ENCODE measurements around the gene CASS4.
"Not testable (repeated sequence)": the region's sequence is repeated elsewhere in the genome, so short reads cannot be mapped to it uniquely, and the experiment has no call there.

Gene CASS4

GRCh38 chr20:56392881-56393482 lies 19.1 kb upstream of the CASS4 start:
- no peak for DNase-seq

- DNase-seq, result no peak
Measured at GRCh38 chr20:56393653-56394052, 18.4 kb upstream of the CASS4 start.

- no peak for DNase-seq
Measured at GRCh38 chr20:56395166-56395565, 16.9 kb upstream of the CASS4 start.

- DNase-seq, result peak; percentile 73
Measured at GRCh38 chr20:56400001-56400640, 11.9 kb upstream of the CASS4 start.

GRCh38 chr20:56403465-56403864 lies 8.6 kb upstream of the CASS4 start:
- DNase-seq, result no peak

GRCh38 chr20:56405356-56405755 lies 6.7 kb upstream of the CASS4 start:
- DNase-seq, result not testable (repeated sequence)

GRCh38 chr20:56406910-56407309 lies 5.2 kb upstream of the CASS4 start:
- no peak for DNase-seq

GRCh38 chr20:56409521-56409920 lies 2.5 kb upstream of the CASS4 start:
- DNase-seq, result no peak

- no peak for DNase-seq
Measured at GRCh38 chr20:56409956-56410355, 2.1 kb upstream of the CASS4 start.

- DNase-seq, result not testable (repeated sequence)
Measured at GRCh38 chr20:56411287-56411686, 773 bp upstream of the CASS4 start.

GRCh38 chr20:56412473-56412790 lies 372 bp downstream of the CASS4 start:
- no peak for DNase-seq

- no peak for DNase-seq
Measured at GRCh38 chr20:56412949-56413348, 889 bp downstream of the CASS4 start.

- DNase-seq, result peak; percentile 84
Measured at GRCh38 chr20:56414842-56415765, 3.0 kb downstream of the CASS4 start.

- DNase-seq, result no peak
Measured at GRCh38 chr20:56417402-56417801, 5.3 kb downstream of the CASS4 start.

GRCh38 chr20:56417911-56418310 lies 5.9 kb downstream of the CASS4 start:
- DNase-seq, result peak; percentile 73

- DNase-seq, result peak; percentile 23
Measured at GRCh38 chr20:56418385-56418861, 6.4 kb downstream of the CASS4 start.

- DNase-seq, result no peak
Measured at GRCh38 chr20:56420028-56420427, 8.0 kb downstream of the CASS4 start.

- no peak for DNase-seq
Measured at GRCh38 chr20:56420940-56421688, 9.1 kb downstream of the CASS4 start.

GRCh38 chr20:56422076-56422823 lies 10.2 kb downstream of the CASS4 start:
- DNase-seq, result peak; percentile 88

GRCh38 chr20:56422824-56423189 lies 10.7 kb downstream of the CASS4 start:
- DNase-seq, result no peak

GRCh38 chr20:56423211-56423610 lies 11.2 kb downstream of the CASS4 start:
- DNase-seq, result no peak

GRCh38 chr20:56423886-56424285 lies 11.8 kb downstream of the CASS4 start:
- DNase-seq, result no peak
